C4-2B (cell line): ENCODE results near the gene NDST4.

Experiments used
- H3K27ac ChIP-seq: fragments of 450-650 bp; 2 replicates; pipeline ENCODE4 v1.5.1; 2017
- ZFX ChIP-seq: fragments of 450-650 bp; IDR thresholded peaks from 2 replicates; pipeline ENCODE4 v1.6.1; 2017
- TF ChIP-seq, protein P1 (sequence below): fragments of 450-650 bp; conservative IDR thresholded peaks from 2 replicates; pipeline ENCODE4 v1.5.1; 2017; ENCODE audit warnings: mild to moderate bottlenecking

The NDST4 gene

GRCh38 chr4:115145393-115146160 is 32.2 kb upstream of the NDST4 start:
- no peak overlapping the region for H3K27ac ChIP-seq
- no peak for TF ChIP-seq ZFX
- TF ChIP-seq, protein P1, sequence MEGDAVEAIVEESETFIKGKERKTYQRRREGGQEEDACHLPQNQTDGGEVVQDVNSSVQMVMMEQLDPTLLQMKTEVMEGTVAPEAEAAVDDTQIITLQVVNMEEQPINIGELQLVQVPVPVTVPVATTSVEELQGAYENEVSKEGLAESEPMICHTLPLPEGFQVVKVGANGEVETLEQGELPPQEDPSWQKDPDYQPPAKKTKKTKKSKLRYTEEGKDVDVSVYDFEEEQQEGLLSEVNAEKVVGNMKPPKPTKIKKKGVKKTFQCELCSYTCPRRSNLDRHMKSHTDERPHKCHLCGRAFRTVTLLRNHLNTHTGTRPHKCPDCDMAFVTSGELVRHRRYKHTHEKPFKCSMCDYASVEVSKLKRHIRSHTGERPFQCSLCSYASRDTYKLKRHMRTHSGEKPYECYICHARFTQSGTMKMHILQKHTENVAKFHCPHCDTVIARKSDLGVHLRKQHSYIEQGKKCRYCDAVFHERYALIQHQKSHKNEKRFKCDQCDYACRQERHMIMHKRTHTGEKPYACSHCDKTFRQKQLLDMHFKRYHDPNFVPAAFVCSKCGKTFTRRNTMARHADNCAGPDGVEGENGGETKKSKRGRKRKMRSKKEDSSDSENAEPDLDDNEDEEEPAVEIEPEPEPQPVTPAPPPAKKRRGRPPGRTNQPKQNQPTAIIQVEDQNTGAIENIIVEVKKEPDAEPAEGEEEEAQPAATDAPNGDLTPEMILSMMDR, result no peak

DNA sequence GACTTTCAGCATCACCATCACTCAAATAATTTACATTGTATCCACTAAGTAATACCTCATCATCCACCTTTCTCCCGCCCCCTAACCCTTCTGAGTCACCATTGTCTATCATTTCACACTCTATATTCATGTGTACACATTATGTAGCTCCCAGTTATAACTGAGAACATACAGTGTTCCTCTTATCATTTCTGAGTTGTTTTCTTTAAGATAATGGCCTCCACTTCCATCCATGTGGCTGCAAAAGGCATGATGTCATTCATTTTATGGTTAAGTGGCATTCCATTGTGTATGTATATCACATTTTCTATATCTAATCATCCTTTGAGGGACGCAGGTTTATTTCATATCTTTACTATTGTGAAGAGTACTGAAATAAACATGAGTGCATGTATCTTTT is 14.6 kb upstream of the NDST4 start:
- H3K27ac ChIP-seq, result no peak overlapping the region
- no peak for TF ChIP-seq ZFX
- TF ChIP-seq, protein P1, result no peak

DNA sequence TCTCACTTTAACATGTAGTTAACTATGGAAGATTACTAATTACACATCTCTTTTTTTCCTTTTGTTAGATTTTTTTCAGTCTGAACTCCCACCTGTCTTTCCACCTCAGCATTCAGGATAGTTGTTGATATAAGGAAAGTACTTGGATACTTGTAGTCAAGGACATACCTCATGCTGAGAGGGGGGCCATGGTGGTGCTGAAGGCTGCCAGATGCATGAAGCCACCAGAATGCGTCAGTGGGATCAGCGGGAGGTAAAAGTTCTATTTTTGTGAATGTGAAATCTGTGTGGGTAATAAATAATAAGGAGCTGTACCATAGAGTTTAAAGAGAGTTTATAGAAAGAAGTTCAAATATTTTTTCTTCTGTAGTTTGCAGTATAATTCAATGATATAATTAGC is 13.1 kb upstream of the NDST4 start:
- H3K27ac ChIP-seq, result no peak overlapping the region
- TF ChIP-seq ZFX, result no peak
- TF ChIP-seq, protein P1, result no peak

DNA sequence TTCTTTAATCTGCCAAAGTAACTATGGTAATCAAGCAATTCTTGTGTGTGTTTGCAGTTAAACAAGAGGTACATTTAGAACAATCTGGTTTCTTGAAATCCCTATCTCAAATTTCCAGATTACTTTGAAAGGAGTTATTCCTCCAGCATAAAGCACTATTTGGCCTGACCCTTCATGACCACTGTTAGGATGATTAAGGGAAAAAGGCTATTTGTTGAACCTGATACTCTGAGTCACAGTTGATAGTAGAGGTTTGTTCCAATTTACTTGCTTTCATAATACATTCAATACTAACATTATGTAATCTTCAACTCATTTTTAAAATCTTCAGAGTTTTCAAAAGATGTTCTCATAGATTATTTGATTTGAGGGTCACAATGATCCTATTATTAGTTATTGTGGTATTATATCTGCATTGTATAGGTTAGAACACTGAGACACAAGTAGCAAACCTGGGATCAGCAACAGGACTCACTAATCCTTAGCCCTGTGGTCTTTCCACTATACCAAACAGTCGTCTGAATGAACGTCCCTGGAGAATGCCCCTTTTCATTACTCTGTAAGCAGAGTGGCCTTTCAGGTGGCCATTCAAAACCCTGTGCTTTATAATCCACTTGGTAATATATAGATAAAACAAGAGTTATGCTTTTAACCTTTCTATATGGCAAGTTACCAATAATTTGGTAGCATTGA is 8.1 kb upstream of the NDST4 start:
- TF ChIP-seq ZFX, result no peak
- TF ChIP-seq, protein P1, result no peak
- no peak overlapping the region for H3K27ac ChIP-seq

- H3K27ac ChIP-seq, result no peak overlapping the region
- no peak for TF ChIP-seq ZFX
- TF ChIP-seq, protein P1, result peak; percentile 30
These were observed 6.5 kb upstream of the NDST4 start for GRCh38 chr4:115119804-115120352.

- H3K27ac ChIP-seq, result no peak overlapping the region
- no peak for TF ChIP-seq ZFX
- TF ChIP-seq, protein P1, result no peak
These were observed 4.2 kb upstream of the NDST4 start for GRCh38 chr4:115117651-115118050.
